NOMO-1 (cell line): ENCODE results near the gene IL1RL2.

ENCODE experiments used
- DNase-seq, 2 experiments: peaks; one replicate each; lab custom pipeline; 2025; ENCODE audit not compliant: unreplicated experiment in 2 of 2; lab: John Stamatoyannopoulos, UW

IL1RL2 gene

DNA sequence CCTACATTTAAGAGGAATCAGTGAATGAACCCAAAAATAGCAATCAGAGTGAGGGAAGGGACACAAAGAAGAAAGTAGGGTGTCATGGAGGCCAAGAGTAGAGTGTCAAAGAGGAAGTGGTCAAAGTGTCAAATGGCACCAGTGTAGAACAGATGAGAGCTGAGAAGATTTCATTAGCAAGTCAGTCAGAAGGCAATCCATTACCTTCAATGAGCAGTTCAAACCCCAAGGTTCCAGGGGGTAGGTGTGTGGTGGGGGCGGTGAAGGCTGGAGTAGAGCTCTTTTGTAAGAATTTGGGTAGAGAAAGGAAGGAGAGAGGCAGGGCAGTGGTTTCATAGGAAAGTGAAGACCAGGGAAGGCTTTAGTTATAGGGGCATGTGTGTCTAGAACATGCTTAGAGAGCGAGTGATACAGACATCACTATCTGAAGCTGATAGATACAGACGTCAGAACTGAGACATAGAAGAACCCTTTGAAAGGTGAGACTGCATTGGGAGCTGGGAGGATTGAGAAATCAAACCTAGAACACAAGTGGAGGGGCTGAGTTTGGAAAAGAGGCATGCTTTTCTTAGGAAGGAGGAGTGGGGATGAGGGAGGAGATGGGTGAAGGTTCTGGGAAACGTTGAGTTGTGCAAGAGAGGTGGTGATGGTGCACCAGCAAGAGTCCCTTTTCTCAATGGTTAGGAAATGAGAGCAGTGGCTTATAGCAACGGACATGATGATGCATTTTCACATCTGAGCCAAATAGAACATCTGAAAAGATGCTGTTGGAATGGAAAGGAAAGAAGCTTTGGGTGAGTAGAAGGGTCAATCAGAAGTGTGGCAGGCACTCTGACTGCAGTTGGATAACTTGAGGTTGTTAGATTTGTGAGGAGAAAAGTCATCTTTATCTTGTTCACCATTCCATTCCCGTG lies 75.7 kb downstream of the IL1RL2 start:
- DNase-seq = peak in 1 of 2 experiments; percentile 29

GRCh38 chr2:102264952-102265351 lies 78.1 kb downstream of the IL1RL2 start:
- no peak for DNase-seq

GRCh38 chr2:102266204-102266603 lies 79.4 kb downstream of the IL1RL2 start:
- DNase-seq = peak in 1 of 2 experiments; percentile 35

DNA sequence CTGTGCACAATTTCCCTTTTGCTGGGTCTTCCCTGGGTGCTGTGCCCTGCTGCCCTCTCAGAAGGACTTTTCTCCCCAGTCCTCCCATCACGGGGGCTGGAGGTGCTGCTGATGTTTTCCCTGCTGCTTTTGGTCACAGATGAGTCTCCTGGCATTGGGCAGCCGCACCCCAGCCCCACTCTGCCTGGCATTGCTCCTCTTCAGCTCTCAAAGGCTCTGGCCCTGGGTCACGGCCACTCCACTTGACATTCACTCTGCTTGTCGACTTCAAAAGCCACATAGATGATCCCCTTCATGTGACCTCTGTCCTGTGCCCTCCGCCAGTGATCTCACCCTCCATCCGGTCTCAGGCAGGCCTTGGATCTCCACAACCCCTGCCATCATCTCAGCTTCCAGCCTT lies 81.0 kb downstream of the IL1RL2 start:
- no peak for DNase-seq

DNA sequence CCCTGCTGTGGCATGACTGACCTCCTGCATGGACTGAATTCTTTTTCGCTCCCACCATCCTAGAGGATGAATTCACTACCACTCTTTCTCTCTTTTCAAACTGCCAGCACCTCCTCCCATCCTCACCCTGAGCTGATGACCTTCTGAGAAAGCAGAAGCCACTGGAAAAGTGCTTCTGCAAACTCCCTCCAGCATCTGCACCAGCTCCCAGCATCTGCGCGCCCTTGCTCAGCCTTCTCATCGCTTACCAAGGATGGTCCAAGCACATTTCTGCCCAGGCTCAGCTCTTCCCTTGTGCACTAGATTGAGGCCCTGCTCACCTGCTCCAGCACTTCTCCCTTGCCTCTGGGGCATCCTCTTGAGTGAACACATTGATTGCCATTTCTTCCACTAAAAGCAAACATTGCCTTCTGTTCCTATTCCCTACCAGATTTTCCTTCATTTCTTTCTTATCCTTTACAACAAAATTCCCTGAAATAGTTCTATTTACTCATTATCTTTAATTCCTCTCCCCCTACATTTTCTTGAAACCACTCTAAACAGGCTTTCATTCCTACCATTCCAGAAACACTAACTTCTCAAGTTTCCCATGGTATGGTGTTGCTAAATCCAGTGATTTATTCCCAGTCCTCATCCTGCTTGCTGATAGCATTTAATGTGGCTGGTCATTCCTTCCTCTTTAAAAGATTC lies 81.8 kb downstream of the IL1RL2 start:
- DNase-seq = no peak

DNA sequence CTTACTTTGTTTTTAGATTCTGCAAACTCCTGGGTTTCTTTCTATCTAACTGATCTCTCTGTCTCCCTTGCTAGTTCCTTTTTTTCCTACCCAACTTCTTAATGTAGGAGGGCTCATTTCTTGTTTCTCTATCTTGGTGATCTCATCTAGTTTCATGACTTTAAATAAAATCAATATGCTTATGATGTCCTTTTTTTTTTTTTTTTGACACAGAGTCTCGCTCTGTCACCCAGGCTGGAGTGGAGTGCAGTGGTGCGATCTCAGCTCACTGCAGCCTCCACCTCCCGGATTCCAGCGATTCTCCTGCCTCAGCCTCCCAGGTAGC lies 82.3 kb downstream of the IL1RL2 start:
- DNase-seq = peak in 1 of 2 experiments; percentile 56

GRCh38 chr2:102271844-102272243 lies 85.0 kb downstream of the IL1RL2 start:
- peak; percentile 19 to 54 for DNase-seq

- DNase-seq = peak in 1 of 2 experiments; percentile 59
These were observed 86.9 kb downstream of the IL1RL2 start for GRCh38 chr2:102273619-102274211.

DNA sequence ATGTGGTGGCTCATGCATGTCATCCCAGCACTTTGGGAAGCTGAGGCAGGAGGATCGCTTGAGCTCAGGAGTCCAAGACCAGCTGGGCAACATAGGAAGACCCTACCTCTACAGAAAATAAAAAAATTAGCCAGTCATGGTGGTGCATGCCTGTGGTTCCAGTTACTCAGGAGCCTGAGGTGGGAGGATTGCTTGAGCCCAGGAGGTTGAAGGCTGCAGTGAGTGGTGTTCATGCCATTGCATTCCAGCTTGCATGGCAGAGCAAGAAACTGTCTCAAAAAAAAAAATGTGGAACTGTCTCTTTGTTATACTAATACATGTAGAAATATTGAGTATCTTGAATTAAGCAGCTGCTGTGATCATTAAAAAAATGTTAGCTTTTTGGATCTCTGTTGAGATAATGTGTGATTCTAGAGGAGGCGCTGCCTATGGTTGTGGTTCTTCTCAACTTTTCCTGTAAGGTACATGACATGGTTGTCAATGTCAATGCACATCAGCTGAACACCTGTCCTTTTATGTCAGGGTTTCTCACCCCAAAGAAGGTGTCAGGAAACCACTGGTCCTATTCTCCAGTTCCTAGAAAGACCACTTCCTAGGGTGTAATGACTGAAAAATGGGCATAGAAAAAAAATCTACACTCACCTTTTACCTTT lies 89.9 kb downstream of the IL1RL2 start:
- no peak for DNase-seq

DNA sequence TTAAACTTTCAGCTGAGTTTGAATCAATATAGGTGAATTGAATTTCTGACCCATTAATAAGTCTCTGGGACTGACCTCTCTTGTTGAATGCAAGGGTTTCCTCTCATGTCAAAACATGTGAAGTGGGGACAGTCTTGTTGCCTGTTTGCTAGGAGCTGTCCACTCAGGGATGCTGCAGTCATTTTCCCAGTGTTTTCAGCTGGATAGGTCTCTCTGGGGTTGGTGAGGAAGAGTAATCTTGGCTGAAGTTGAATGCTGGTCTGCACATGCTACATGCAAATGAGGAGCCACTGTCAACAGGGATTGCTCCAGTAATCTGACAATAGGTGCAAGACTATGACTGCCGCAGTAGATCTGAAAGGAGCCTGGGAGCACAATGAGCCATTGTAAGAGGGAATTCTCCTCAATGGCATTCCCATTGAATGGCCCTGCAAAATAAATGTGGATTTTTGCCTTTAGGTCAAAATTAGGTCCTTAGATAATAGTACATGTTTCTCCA lies 90.4 kb downstream of the IL1RL2 start:
- DNase-seq = no peak

DNA sequence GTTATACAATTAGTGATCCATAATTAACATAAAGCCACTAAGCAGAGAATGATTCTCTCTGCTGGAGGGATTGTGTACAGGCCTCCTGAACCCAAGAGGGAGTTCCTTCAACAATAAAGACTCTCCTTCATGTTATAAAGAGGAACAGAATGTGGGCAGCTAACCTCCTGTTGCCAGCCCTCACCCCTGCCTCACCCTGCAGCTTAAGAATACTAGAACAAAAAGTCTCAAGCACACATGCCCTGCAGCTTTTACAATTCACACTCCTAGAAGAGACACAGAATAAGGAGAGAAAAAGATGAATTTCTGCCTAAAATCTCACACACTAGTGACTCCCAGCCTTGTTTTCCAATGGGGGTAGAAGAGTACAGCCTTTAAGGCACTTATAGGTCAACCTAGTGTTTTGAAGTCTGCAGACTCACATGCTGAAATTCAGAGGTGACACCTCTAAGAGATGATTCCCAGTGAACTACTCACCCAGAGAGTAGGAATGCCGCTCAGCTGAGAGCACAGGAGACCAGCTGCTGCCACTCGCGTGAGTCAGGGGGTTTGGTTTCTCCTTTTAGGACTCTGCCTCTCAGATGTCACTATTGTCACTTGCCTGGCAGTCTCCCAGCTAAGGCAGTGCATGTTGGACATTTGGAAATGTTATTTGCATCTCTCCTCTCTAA lies 92.0 kb downstream of the IL1RL2 start:
- peak; percentile 30 to 52 for DNase-seq

- DNase-seq = no peak
These were observed 92.5 kb downstream of the IL1RL2 start for GRCh38 chr2:102279391-102279735.

GRCh38 chr2:102282678-102283091 lies 95.9 kb downstream of the IL1RL2 start:
- peak; percentile 40 to 87 for DNase-seq

- peak in 1 of 2 experiments; percentile 73 for DNase-seq
These were observed 97.2 kb downstream of the IL1RL2 start for GRCh38 chr2:102283996-102284395.

GRCh38 chr2:102284611-102285010 lies 97.8 kb downstream of the IL1RL2 start:
- DNase-seq = no peak

GRCh38 chr2:102285368-102285767 lies 98.5 kb downstream of the IL1RL2 start:
- no peak for DNase-seq

DNA sequence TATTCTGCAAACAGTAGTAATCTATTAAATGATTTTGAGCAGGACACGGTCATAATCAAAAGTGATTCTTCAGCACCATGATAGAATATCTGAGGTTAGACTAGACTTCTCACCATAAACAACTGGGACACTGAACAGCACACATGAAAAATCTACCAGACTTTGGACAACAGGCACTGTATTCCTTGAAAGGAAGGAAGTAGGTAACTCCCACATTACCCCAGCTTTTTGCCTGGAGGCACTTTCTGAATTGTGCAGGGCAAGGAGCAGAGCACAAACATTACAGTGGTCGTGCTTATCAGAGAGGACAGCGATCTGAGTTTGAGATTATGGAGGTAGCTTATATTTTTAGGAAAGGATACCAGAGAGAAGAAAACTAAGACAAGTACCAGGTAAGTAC lies 99.2 kb downstream of the IL1RL2 start:
- no peak for DNase-seq

GRCh38 chr2:102289129-102289528 lies 102.3 kb downstream of the IL1RL2 start:
- DNase-seq = no peak
